Calu3 (cell line): ENCODE measurements around the gene DFFB. TPM values are rescaled to one million over a fixed set of nuclear protein-coding genes. Genes with fewer than 3 reads are reported as not detected.

ENCODE experiments used
- BruUV-seq: library from RNA; stranded (reverse); fragments of 400-500 nt; replicated peaks from 2 replicates; lab custom pipeline; 2021; lab: Mats Ljungman, UMichigan
- CTCF ChIA-PET: fragments of 300-600 bp; sonication (Branson Sonifier 250); formaldehyde crosslinking; loops from one replicate; lab custom pipeline; 2022; ENCODE audit warnings: antibody characterized with exemption; lab: Charles Lee
- DNase-seq: peaks from one replicate; pipeline ENCODE4 v3.0.0; 2022
- H3K27ac Mint-ChIP-seq: one replicate; pipeline ENCODE4 v1.8.0; 2022; ENCODE audit warnings: mixed read lengths; ENCODE audit not compliant: unreplicated experiment
- H3K27me3 Mint-ChIP-seq: one replicate; pipeline ENCODE4 v1.8.0; 2022; ENCODE audit warnings: mixed read lengths; ENCODE audit not compliant: unreplicated experiment
- H3K36me3 Mint-ChIP-seq: one replicate; pipeline ENCODE4 v1.8.0; 2022; ENCODE audit warnings: mild to moderate bottlenecking, moderate library complexity, mixed read lengths; ENCODE audit not compliant: insufficient read depth, unreplicated experiment
- H3K4me1 Mint-ChIP-seq: one replicate; pipeline ENCODE4 v1.8.0; 2022; ENCODE audit warnings: mild to moderate bottlenecking, low read depth, mixed read lengths; ENCODE audit not compliant: unreplicated experiment
- H3K4me3 Mint-ChIP-seq: one replicate; pipeline ENCODE4 v1.8.0; 2022; ENCODE audit warnings: mild to moderate bottlenecking, low read depth, moderate library complexity, mixed read lengths; ENCODE audit not compliant: unreplicated experiment
- H3K9me3 Mint-ChIP-seq: one replicate; pipeline ENCODE4 v1.8.0; 2022; ENCODE audit warnings: low read depth, mixed read lengths; ENCODE audit not compliant: unreplicated experiment
- CTCF ChIP-seq: fragments of 200-600 bp; IDR thresholded peaks from one replicate; pipeline ENCODE4 v1.8.0; 2022; ENCODE audit warnings: antibody characterized with exemption; ENCODE audit not compliant: unreplicated experiment
- intact Hi-C: fragments of 100-400 bp; cut with micrococcal nuclease; formaldehyde crosslinking; loops from one replicate; pipeline ENCODE4 v1.10.0; 2022; ENCODE audit not compliant: unreplicated experiment
- total RNA-seq: library from RNA; stranded (reverse); gene quantifications from 2 replicates; pipeline ENCODE4 v1.2.3, GENCODE V29; 2022

The DFFB gene
- total RNA-seq, 1 experiment from 2014 or later, result 6.6 TPM

GRCh38 chr1:3904006-3904842 lies 46.9 kb downstream of the DFFB start:
- no peak for DNase-seq
- CTCF ChIA-PET, result no interaction called here
- no TSS peak for BruUV-seq
- no peaks in the 10 kb centered on the region for H3K27me3 Mint-ChIP-seq
- H3K9me3 Mint-ChIP-seq, result no peaks in the 10 kb centered on the region
- H3K36me3 Mint-ChIP-seq, result peaks cover 22% of the 10 kb centered on the region
- H3K27ac Mint-ChIP-seq, result no peak overlapping the region
- TF ChIP-seq CTCF, result no peak
- H3K4me3 Mint-ChIP-seq, result no peak overlapping the region
- intact Hi-C loops, result no loop called here
- no peaks in the 10 kb centered on the region for H3K4me1 Mint-ChIP-seq

- H3K4me1 Mint-ChIP-seq, result no peaks in the 10 kb centered on the region
- CTCF ChIA-PET, result no interaction called here
- H3K9me3 Mint-ChIP-seq, result no peaks in the 10 kb centered on the region
- no peaks in the 10 kb centered on the region for H3K27me3 Mint-ChIP-seq
- BruUV-seq, result no TSS peak
- peaks cover 16% of the 10 kb centered on the region for H3K36me3 Mint-ChIP-seq
- H3K27ac Mint-ChIP-seq, result no peak overlapping the region
- intact Hi-C loops, result no loop called here
- no peak for TF ChIP-seq CTCF
- no peak overlapping the region for H3K4me3 Mint-ChIP-seq
- DNase-seq, result no peak
These were observed 47.5 kb downstream of the DFFB start for GRCh38 chr1:3904843-3905185.

- peaks cover 10% of the 10 kb centered on the region for H3K36me3 Mint-ChIP-seq
- intact Hi-C loops, result no loop called here
- CTCF ChIA-PET, result no interaction called here
These were observed 48.1 kb downstream of the DFFB start for GRCh38 chr1:3905266-3905952.

More at GRCh38 chr1:3905266-3905952, 48.1 kb downstream of the DFFB start:
- Mint-ChIP-seq H3K9me3 (no peaks in the 10 kb centered on the region), H3K4me1 (no peaks in the 10 kb centered on the region), H3K27ac (no peak overlapping the region), H3K27me3 (no peaks in the 10 kb centered on the region), H3K4me3 (no peak overlapping the region)
- TF ChIP-seq CTCF, result no peak
- BruUV-seq, result no TSS peak
- DNase-seq, result no peak
